Caco-2 (cell line): ENCODE results near the gene C16orf54. TPM values are rescaled to one million over a fixed set of nuclear protein-coding genes. Genes with fewer than 3 reads are reported as not detected.
"Not testable (repeated sequence)": the region's sequence is repeated elsewhere in the genome, so short reads cannot be mapped to it uniquely, and the experiment has no call there.

Experiments used
- BruUV-seq: library from RNA; stranded (reverse); fragments of 400-500 nt; replicated peaks from 2 replicates; lab custom pipeline; 2021; lab: Mats Ljungman, UMichigan
- CTCF ChIA-PET: fragments of 300-600 bp; sonication (Branson Sonifier 250); formaldehyde crosslinking; loops from one replicate; lab custom pipeline; 2022; ENCODE audit warnings: antibody characterized with exemption; lab: Charles Lee
- POLR2A ChIA-PET: fragments of 300-600 bp; sonication (Branson Sonifier 250); formaldehyde crosslinking; loops from one replicate; lab custom pipeline; 2022; ENCODE audit warnings: antibody characterized with exemption; lab: Charles Lee
- DNase-seq, 2 experiments: peaks; one replicate each; pipeline versions ENCODE4 v3.0.0 to v3.0.0-alpha.2; 2020 to 2022
- H3K27me3 ChIP-seq: replicated peaks from 2 replicates; pipeline ENCODE4 v1.6.0; 2011; ENCODE audit warnings: low read length; ENCODE audit not compliant: control insufficient read depth, insufficient read depth
- H3K36me3 ChIP-seq: 2 replicates; pipeline ENCODE4 v1.5.1; 2011; ENCODE audit warnings: low read length; ENCODE audit not compliant: control insufficient read depth, insufficient read depth
- H3K4me1 ChIP-seq: fragments of 250-450 bp; sonication (Bioruptor Pico); 2 replicates; pipeline ENCODE4 v1.5.1; 2020; ENCODE audit warnings: mild to moderate bottlenecking
- H3K4me3 ChIP-seq: 2 replicates; pipeline ENCODE4 v1.5.1; 2011; ENCODE audit warnings: low read depth, mild to moderate bottlenecking, control low read depth, low read length
- H3K9me3 ChIP-seq: fragments of 250-450 bp; sonication (Bioruptor Pico); 2 replicates; pipeline ENCODE4 v1.5.1; 2020; ENCODE audit warnings: mild to moderate bottlenecking, moderate library complexity
- H3K27ac Mint-ChIP-seq: one replicate; pipeline ENCODE4 v1.8.0; 2022; ENCODE audit warnings: mixed read lengths; ENCODE audit not compliant: unreplicated experiment
- H3K27me3 Mint-ChIP-seq: one replicate; pipeline ENCODE4 v1.8.0; 2022; ENCODE audit warnings: mixed read lengths; ENCODE audit not compliant: insufficient read depth, unreplicated experiment
- H3K36me3 Mint-ChIP-seq: one replicate; pipeline ENCODE4 v1.8.0; 2022; ENCODE audit warnings: mild to moderate bottlenecking, mixed read lengths; ENCODE audit not compliant: insufficient read depth, unreplicated experiment
- H3K4me1 Mint-ChIP-seq: one replicate; pipeline ENCODE4 v1.8.0; 2022; ENCODE audit warnings: low read depth, mixed read lengths; ENCODE audit not compliant: unreplicated experiment
- H3K4me3 Mint-ChIP-seq: one replicate; pipeline ENCODE4 v1.8.0; 2022; ENCODE audit warnings: mild to moderate bottlenecking, moderate library complexity, mixed read lengths; ENCODE audit not compliant: unreplicated experiment
- H3K9me3 Mint-ChIP-seq: one replicate; pipeline ENCODE4 v1.8.0; 2022; ENCODE audit warnings: mixed read lengths; ENCODE audit not compliant: unreplicated experiment
- CTCF ChIP-seq, 2 experiments: fragments of 200-600 bp in 1 of 2; IDR thresholded peaks; 1 replicate in 1 of 2; 2 replicates in 1 of 2; pipeline versions ENCODE4 v1.5.1 to v1.8.0; 2011 to 2022; ENCODE audit warnings: antibody characterized with exemption in 1 of 2, control low read depth in 1 of 2, inconsistent platforms in 1 of 2, low read depth in 1 of 2, low read length in 1 of 2, mild to moderate bottlenecking in 1 of 2, moderate library complexity in 1 of 2; ENCODE audit not compliant: insufficient read depth in 1 of 2, severe bottlenecking in 1 of 2, unreplicated experiment in 1 of 2
- intact Hi-C: fragments of 100-400 bp; cut with micrococcal nuclease; formaldehyde crosslinking; loops from one replicate; pipeline ENCODE4 v1.10.0; 2022; ENCODE audit not compliant: unreplicated experiment
- total RNA-seq: library from RNA; stranded (reverse); gene quantifications from 2 replicates; pipeline ENCODE4 v1.2.3, GENCODE V29; 2022

Gene C16orf54
- total RNA-seq, 1 experiment from 2014 or later, result not detected

- DNase-seq, result no peak
- no TSS peak for BruUV-seq
- peaks cover 1% of the 10 kb centered on the region; the same call in 1 of the 2 replicates for H3K36me3 ChIP-seq
- ChIA-PET POLR2A (no interaction called here), CTCF (no interaction called here)
- H3K9me3 ChIP-seq, result no peaks in the 10 kb centered on the region
- H3K4me3 ChIP-seq, result no peak overlapping the region
- H3K4me1 ChIP-seq, result peaks cover 42% of the 10 kb centered on the region
- Mint-ChIP-seq H3K9me3 (peaks cover 27% of the 10 kb centered on the region), H3K27ac (no peak overlapping the region), H3K36me3 (peaks cover 6% of the 10 kb centered on the region), H3K27me3 (no peaks in the 10 kb centered on the region), H3K4me1 (peaks cover 25% of the 10 kb centered on the region), H3K4me3 (no peak overlapping the region)
- intact Hi-C loops, result no loop called here
- H3K27me3 ChIP-seq, result no peaks in the 10 kb centered on the region
- TF ChIP-seq CTCF (IDR thresholded peaks at IDR 0.05; ENCODE audit: insufficient read depth in 1 of 2, low read depth in 1 of 2, low read length in 1 of 2, severe bottlenecking in 1 of 2, unreplicated experiment in 1 of 2), result no peak
Measured at GRCh38 chr16:29784901-29785500, 39.2 kb upstream of the C16orf54 start.

- H3K27ac Mint-ChIP-seq, result peak overlapping the region; percentile 82
- H3K36me3 Mint-ChIP-seq, result peaks cover 6% of the 10 kb centered on the region
- H3K4me1 ChIP-seq, result peaks cover 45% of the 10 kb centered on the region
- POLR2A ChIA-PET, result no interaction called here
- intact Hi-C loops, result no loop called here
- no peak for TF ChIP-seq CTCF (IDR thresholded peaks at IDR 0.05; ENCODE audit: insufficient read depth in 1 of 2, low read depth in 1 of 2, low read length in 1 of 2, severe bottlenecking in 1 of 2, unreplicated experiment in 1 of 2)
- H3K4me3 Mint-ChIP-seq, result no peak overlapping the region
- CTCF ChIA-PET, result no interaction called here
- no peaks in the 10 kb centered on the region for H3K9me3 ChIP-seq
- no TSS peak for BruUV-seq
- DNase-seq, result no peak
- H3K27me3 ChIP-seq, result no peaks in the 10 kb centered on the region
- H3K27me3 Mint-ChIP-seq, result no peaks in the 10 kb centered on the region
- H3K36me3 ChIP-seq, result peaks cover 1% of the 10 kb centered on the region; the same call in 1 of the 2 replicates
- H3K4me3 ChIP-seq, result no peak overlapping the region
- H3K4me1 Mint-ChIP-seq, result peaks cover 34% of the 10 kb centered on the region
- H3K9me3 Mint-ChIP-seq, result peaks cover 27% of the 10 kb centered on the region
Measured at GRCh38 chr16:29784157-29784556, 38.4 kb upstream of the C16orf54 start.

- CTCF ChIA-PET, H3K27me3 Mint-ChIP-seq, intact Hi-C loops, H3K9me3 ChIP-seq, POLR2A ChIA-PET, H3K36me3 Mint-ChIP-seq, BruUV-seq, H3K36me3 ChIP-seq, H3K4me3 ChIP-seq, H3K4me3 Mint-ChIP-seq, H3K27me3 ChIP-seq: not testable (repeated sequence)
- peak; percentile 75 to 80 for DNase-seq
- peaks cover 41% of the 10 kb centered on the region for H3K4me1 Mint-ChIP-seq
- peak overlapping the region; percentile 82 for H3K27ac Mint-ChIP-seq
- peaks cover 27% of the 10 kb centered on the region for H3K9me3 Mint-ChIP-seq
- peaks cover 54% of the 10 kb centered on the region for H3K4me1 ChIP-seq
Measured at GRCh38 chr16:29783094-29783953, 37.5 kb upstream of the C16orf54 start.
